ENCODE data around the gene EXOC6B. TPM values are rescaled to one million over a fixed set of nuclear protein-coding genes. Genes with fewer than 3 reads are reported as not detected.

Gene EXOC6B
- total RNA-seq: 10 to 100 TPM; 54.9 to 93.7 (median 64.6) TPM

DNA sequence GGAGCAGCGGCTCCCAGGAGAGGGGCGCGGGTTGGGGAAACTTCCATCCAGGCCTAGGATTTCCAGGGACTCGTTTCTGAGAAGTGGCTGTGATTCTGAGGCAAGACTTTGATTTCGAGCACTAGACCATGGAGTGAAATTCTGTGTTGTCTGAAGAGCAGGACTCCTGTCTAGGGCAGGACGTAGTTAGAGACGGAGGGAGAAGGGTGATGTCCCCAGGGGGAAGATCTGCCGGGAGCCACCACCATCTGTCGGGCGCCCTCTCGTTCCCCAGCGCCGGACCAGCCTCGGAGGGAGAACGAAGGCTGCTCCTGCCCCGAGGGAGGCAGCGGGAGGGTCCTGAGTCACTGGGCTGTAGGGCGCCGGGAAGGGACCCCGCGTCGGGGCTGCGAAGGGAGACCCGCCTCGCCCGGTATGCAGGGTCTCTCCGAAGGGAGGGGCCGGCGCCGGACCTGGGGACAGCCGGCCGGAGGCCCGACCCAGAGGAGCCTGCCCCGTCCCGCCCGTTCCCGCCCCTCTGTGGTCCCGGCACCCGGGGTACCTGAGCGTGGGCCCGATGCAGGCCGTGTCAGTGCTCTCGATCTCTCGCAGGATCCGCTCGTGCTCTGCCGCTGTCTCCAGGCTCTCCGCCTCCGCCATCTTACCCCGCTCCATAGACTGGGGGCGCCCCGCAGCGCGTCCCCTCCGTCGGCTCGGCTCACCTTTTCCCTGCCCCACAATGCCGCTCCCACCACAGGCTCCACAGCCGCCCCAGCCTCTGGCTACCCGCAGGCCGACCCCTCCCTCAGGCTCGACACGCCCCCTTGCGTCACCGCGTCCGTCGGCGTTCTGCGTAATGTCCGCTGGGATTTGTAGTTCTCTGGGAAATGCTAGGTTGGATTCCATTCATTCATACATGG lies at the start of gene EXOC6B:
TSS of gene EXOC6B (minus strand) at position 777 of the 899 bp plus-strand sequence.
- H3K4me3 ChIP-seq: peak within 1 kb of the TSS; percentile 75 to 92 (median 79)
- DNase-seq: peak; percentile 84 to 96 (median 96)

DNA sequence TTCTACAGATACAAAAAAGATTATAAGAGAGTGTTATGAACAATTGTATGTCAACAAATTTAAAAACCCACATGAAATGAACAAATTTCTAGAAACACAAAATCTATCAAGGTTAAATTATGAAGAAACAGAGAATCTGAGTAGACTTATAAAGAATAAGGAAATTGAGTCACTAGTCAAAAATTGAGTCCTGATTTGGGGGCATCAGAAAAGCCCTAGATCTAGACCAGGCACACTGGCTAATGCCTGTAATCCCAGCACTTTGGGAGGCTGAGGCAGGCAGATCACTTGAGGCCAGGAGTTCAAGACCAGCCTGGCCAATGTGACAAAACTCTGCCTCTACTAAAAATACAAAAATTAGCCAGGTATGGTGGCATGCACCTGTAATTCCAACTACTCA lies 46.0 kb upstream of the EXOC6B start:
- Histone ChIP-seq H3K27ac (no peak overlapping the region), H3K4me3 (no peak overlapping the region), H3K36me3 (no peaks in the 10 kb centered on the region), H3K27me3 (no peaks in the 10 kb centered on the region), H3K4me1 (no peaks in the 10 kb centered on the region), H3K9me3 (no peaks in the 10 kb centered on the region)
- no peak for DNase-seq
- no peak for TF ChIP-seq POLR2A (IDR thresholded peaks at IDR 0.05)
- TF ChIP-seq, protein P1, sequence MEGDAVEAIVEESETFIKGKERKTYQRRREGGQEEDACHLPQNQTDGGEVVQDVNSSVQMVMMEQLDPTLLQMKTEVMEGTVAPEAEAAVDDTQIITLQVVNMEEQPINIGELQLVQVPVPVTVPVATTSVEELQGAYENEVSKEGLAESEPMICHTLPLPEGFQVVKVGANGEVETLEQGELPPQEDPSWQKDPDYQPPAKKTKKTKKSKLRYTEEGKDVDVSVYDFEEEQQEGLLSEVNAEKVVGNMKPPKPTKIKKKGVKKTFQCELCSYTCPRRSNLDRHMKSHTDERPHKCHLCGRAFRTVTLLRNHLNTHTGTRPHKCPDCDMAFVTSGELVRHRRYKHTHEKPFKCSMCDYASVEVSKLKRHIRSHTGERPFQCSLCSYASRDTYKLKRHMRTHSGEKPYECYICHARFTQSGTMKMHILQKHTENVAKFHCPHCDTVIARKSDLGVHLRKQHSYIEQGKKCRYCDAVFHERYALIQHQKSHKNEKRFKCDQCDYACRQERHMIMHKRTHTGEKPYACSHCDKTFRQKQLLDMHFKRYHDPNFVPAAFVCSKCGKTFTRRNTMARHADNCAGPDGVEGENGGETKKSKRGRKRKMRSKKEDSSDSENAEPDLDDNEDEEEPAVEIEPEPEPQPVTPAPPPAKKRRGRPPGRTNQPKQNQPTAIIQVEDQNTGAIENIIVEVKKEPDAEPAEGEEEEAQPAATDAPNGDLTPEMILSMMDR (IDR thresholded peaks at IDR 0.05): no peak

More for the DNA sequence above, at the start of gene EXOC6B:
- Histone ChIP-seq H3K27ac (peak within 1 kb of the TSS; percentile 76 to 86 (median 80)), H3K9me3 (no peaks in the 10 kb centered on the region), H3K27me3 (no peaks in the 10 kb centered on the region), H3K36me3 (no peaks in the 10 kb centered on the region), H3K4me1 (peaks cover 0 to 11% (median 0%) of the 10 kb centered on the region in 4 donors)
- peak; percentile 68 to 89 for TF ChIP-seq POLR2A (IDR thresholded peaks at IDR 0.05)
- TF ChIP-seq, protein P1 (IDR thresholded peaks at IDR 0.05): peak in 1 of 6 experiments; percentile 11

DNA sequence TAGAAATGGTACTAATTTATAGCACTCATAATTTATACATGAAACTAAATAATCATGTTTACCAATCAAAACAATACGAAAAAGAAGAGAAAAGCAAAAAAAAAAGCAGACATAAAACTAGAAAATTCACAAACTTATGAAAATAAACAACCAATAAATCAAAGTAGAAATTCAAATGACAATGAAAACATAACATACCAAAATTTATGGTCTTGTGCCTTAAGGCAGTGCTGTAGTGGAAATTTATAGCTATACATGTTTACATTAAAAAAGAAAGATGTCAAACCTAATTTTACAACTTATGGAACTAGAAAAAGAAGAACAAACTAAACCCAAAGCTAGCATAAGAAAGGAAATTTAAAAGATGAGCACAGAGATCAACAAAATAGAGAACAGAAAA lies 45.2 kb upstream of the EXOC6B start:
- no peak overlapping the region for H3K4me3 ChIP-seq
- H3K27me3 ChIP-seq: no peaks in the 10 kb centered on the region
- no peak overlapping the region for H3K27ac ChIP-seq
- no peak for DNase-seq
- H3K4me1 ChIP-seq: no peaks in the 10 kb centered on the region
- no peaks in the 10 kb centered on the region for H3K9me3 ChIP-seq
- TF ChIP-seq, protein P1 (IDR thresholded peaks at IDR 0.05): no peak
- no peaks in the 10 kb centered on the region for H3K36me3 ChIP-seq

DNA sequence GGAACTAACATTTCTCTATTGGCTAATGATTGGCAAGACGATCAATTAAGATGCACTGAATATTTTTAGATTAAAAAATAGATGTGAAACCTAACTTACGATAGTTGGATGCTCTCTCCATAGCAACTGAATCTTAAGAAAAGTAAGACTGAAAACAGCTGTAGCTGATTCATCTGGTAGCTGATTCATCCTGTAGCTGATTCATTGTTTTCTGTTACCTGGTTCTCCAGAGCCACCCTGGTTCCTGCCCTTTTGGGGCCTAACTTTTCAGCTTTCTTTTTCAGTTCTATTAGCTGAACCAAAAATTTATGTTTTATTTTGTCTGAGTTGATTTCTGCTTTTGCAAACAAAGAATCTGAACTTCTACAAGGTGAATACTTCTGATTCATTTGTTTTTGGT lies 38.7 kb upstream of the EXOC6B start:
- Histone ChIP-seq H3K4me3 (no peak overlapping the region), H3K27me3 (no peaks in the 10 kb centered on the region), H3K27ac (no peak overlapping the region), H3K36me3 (no peaks in the 10 kb centered on the region), H3K4me1 (peaks cover 0 to 10% (median 3%) of the 10 kb centered on the region in 4 donors), H3K9me3 (no peaks in the 10 kb centered on the region)
- DNase-seq: no peak
- TF ChIP-seq POLR2A (IDR thresholded peaks at IDR 0.05): no peak
- TF ChIP-seq, protein P1 (IDR thresholded peaks at IDR 0.05): no peak

DNA sequence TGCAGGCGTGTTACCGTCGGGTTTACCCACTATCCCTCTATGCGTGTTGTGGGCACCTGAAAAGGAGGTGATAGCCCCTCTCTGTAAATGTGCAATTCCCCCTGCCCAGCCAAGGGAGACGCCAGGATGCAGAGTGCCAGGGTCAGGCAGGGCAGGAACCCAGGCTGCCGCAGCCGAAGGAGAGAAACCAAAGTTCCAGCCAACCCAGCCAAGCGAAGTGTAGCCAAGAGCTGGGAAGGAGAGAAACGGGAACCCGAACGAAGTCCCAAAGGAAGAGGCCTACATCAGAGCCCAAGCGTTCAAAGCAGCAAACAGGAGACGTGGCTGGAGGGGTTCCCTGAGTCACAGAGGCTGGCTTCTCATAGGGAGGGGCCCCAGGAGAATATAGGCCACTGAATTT lies 37.2 kb upstream of the EXOC6B start:
- H3K4me3 ChIP-seq: no peak overlapping the region
- H3K27me3 ChIP-seq: no peaks in the 10 kb centered on the region
- H3K36me3 ChIP-seq: no peaks in the 10 kb centered on the region

More for the DNA sequence above, 37.2 kb upstream of the EXOC6B start:
- no peaks in the 10 kb centered on the region for H3K9me3 ChIP-seq
- DNase-seq: no peak
- H3K27ac ChIP-seq: no peak overlapping the region
- H3K4me1 ChIP-seq: peaks cover 0 to 10% (median 3%) of the 10 kb centered on the region in 4 donors
- TF ChIP-seq, protein P1 (IDR thresholded peaks at IDR 0.05): no peak
- no peak for TF ChIP-seq POLR2A (IDR thresholded peaks at IDR 0.05)
